Spleen (tissue), 7 donors: Measurements from ENCODE around the gene RND3.

Experiments
- POLR2A ChIP-seq, 3 donors: fragments of 450-650 bp; IDR thresholded peaks; one replicate each; pipeline ENCODE4 v1.5.1; 2017; ENCODE audit warnings: antibody characterized with exemption in 3 of 3, mild to moderate bottlenecking in 1 of 3
- POLR2AphosphoS5 ChIP-seq, 3 donors: sonication (generic); formaldehyde crosslinking; IDR thresholded peaks; one replicate each; pipeline ENCODE4 v1.5.1; 2017; ENCODE audit warnings: antibody characterized with exemption in 3 of 3
- TF ChIP-seq, protein P1 (sequence below), 11 experiments: fragments of 200-600 bp in 7 of 11; fragments of 450-650 bp in 4 of 11; sonication (generic) in 4 of 11; IDR thresholded peaks in 8 of 11; conservative IDR thresholded peaks in 3 of 11; 1 replicate in 7 of 11; 2 replicates in 4 of 11; pipeline versions ENCODE4 v1.4.0 to v1.8.0; 2016 to 2021; ENCODE audit warnings: antibody characterized with exemption in 11 of 11, inconsistent platforms in 4 of 11, mild to moderate bottlenecking in 1 of 11
- donor health status: DM: no; HTN: no; CAD: no; lungs with moderate emphysema.
- donor health status: DM: no; HTN: no; CAD: no.
- donor health status: DM: no; HTN: no; CAD: no.

- TF ChIP-seq POLR2A (IDR thresholded peaks at IDR 0.05) = no peak
- TF ChIP-seq, protein P1, sequence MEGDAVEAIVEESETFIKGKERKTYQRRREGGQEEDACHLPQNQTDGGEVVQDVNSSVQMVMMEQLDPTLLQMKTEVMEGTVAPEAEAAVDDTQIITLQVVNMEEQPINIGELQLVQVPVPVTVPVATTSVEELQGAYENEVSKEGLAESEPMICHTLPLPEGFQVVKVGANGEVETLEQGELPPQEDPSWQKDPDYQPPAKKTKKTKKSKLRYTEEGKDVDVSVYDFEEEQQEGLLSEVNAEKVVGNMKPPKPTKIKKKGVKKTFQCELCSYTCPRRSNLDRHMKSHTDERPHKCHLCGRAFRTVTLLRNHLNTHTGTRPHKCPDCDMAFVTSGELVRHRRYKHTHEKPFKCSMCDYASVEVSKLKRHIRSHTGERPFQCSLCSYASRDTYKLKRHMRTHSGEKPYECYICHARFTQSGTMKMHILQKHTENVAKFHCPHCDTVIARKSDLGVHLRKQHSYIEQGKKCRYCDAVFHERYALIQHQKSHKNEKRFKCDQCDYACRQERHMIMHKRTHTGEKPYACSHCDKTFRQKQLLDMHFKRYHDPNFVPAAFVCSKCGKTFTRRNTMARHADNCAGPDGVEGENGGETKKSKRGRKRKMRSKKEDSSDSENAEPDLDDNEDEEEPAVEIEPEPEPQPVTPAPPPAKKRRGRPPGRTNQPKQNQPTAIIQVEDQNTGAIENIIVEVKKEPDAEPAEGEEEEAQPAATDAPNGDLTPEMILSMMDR (IDR thresholded peaks at IDR 0.05 in 8 of 11, conservative IDR thresholded peaks at IDR 0.05 in 3 of 11) = no peak
- no peak for TF ChIP-seq POLR2AphosphoS5 (IDR thresholded peaks at IDR 0.05)
These were observed 66.3 kb downstream of the RND3 start for GRCh38 chr2:150421126-150421651.
